ENCODE data around the gene GXYLT2.

DNA sequence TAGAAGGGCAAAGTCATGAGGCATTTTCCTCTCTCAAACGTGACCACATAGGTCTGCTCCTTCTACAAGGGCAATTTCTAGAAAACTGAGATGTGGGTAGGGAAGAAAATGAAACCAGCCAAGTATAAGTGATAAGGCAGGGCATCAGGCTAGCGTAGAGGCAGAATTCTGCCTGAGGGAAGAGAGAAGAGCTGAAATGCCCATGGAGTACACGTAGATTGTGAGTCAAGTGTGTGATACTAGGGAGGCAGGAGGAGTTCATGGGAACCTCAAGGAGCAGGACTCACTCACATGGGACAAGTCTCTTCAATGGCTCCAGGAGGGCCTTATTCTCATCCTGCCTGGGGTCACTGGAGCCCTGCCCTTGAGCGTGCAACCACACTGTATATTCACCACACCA lies 73.9 kb downstream of the GXYLT2 start:
- TF ChIP-seq, protein P1, sequence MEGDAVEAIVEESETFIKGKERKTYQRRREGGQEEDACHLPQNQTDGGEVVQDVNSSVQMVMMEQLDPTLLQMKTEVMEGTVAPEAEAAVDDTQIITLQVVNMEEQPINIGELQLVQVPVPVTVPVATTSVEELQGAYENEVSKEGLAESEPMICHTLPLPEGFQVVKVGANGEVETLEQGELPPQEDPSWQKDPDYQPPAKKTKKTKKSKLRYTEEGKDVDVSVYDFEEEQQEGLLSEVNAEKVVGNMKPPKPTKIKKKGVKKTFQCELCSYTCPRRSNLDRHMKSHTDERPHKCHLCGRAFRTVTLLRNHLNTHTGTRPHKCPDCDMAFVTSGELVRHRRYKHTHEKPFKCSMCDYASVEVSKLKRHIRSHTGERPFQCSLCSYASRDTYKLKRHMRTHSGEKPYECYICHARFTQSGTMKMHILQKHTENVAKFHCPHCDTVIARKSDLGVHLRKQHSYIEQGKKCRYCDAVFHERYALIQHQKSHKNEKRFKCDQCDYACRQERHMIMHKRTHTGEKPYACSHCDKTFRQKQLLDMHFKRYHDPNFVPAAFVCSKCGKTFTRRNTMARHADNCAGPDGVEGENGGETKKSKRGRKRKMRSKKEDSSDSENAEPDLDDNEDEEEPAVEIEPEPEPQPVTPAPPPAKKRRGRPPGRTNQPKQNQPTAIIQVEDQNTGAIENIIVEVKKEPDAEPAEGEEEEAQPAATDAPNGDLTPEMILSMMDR (IDR thresholded peaks at IDR 0.05; ENCODE audit: low read depth, low read length): no peak
- TF ChIP-seq EZH2phosphoT487 (IDR thresholded peaks at IDR 0.05; ENCODE audit: low read depth): no peak

Data from OCI-LY3 (cell line).